Astrocyte (in vitro differentiated cells and primary cell): ENCODE results near the gene TMEM30A. TPM values are rescaled to one million over a fixed set of nuclear protein-coding genes. Genes with fewer than 3 reads are reported as not detected.

ENCODE experiments used
- DNase-seq: peaks from one replicate; pipeline ENCODE4 v3.0.0-alpha.2; 2010; ENCODE audit warnings: low read depth
- FAIRE-seq: peaks from 2 replicates; lab custom pipeline; 2011; peaks lifted over from hg19 to GRCh38; lab: Jason Lieb, UNC
- H2AFZ ChIP-seq: 2 replicates; pipeline ENCODE4 v1.6.0; 2012; ENCODE audit warnings: low read depth, low read length, inconsistent platforms
- H3K27ac ChIP-seq: 2 replicates; pipeline ENCODE4 v1.5.1; 2011; ENCODE audit warnings: low read depth, low read length, inconsistent platforms
- H3K27me3 ChIP-seq: 2 replicates; pipeline ENCODE4 v1.6.0; 2011; ENCODE audit warnings: low read length, inconsistent platforms; ENCODE audit not compliant: insufficient read depth
- H3K36me3 ChIP-seq: 2 replicates; pipeline ENCODE4 v1.5.1; 2011; ENCODE audit warnings: low read length, inconsistent platforms; ENCODE audit not compliant: insufficient read depth
- H3K4me1 ChIP-seq: 2 replicates; pipeline ENCODE4 v1.5.1; 2011; ENCODE audit warnings: low read length, inconsistent platforms; ENCODE audit not compliant: insufficient read depth
- H3K4me2 ChIP-seq: 2 replicates; pipeline ENCODE4 v1.6.0; 2012; ENCODE audit warnings: low read length, inconsistent platforms
- H3K4me3 ChIP-seq: 2 replicates; pipeline ENCODE4 v1.5.1; 2011; ENCODE audit warnings: low read depth, mild to moderate bottlenecking, low read length, inconsistent platforms; ENCODE audit not compliant: insufficient read depth
- H3K79me2 ChIP-seq: 2 replicates; pipeline ENCODE4 v1.6.0; 2012; ENCODE audit warnings: mild to moderate bottlenecking, low read length, inconsistent platforms; ENCODE audit not compliant: insufficient read depth
- H3K9ac ChIP-seq: 2 replicates; pipeline ENCODE4 v1.6.0; 2012; ENCODE audit warnings: mild to moderate bottlenecking, low read length, inconsistent platforms
- H3K9me3 ChIP-seq: 2 replicates; pipeline ENCODE4 v1.5.1; 2012; ENCODE audit warnings: low read depth, mild to moderate bottlenecking, low read length, inconsistent platforms; ENCODE audit not compliant: insufficient read depth
- H4K20me1 ChIP-seq: 2 replicates; pipeline ENCODE4 v1.6.0; 2012; ENCODE audit warnings: low read length, inconsistent platforms; ENCODE audit not compliant: insufficient read depth
- H3K27ac Mint-ChIP-seq: one replicate; pipeline ENCODE4 v1.8.0; 2021; ENCODE audit warnings: mild to moderate bottlenecking, mixed read lengths; ENCODE audit not compliant: unreplicated experiment
- H3K27me3 Mint-ChIP-seq: one replicate; pipeline ENCODE4 v1.8.0; 2021; ENCODE audit warnings: low read depth, mixed read lengths; ENCODE audit not compliant: unreplicated experiment
- H3K36me3 Mint-ChIP-seq: one replicate; pipeline ENCODE4 v1.8.0; 2021; ENCODE audit warnings: low read depth, mixed read lengths; ENCODE audit not compliant: unreplicated experiment
- H3K4me1 Mint-ChIP-seq: one replicate; pipeline ENCODE4 v1.8.0; 2021; ENCODE audit warnings: low read depth, mixed read lengths; ENCODE audit not compliant: unreplicated experiment
- H3K4me3 Mint-ChIP-seq: one replicate; pipeline ENCODE4 v1.8.0; 2021; ENCODE audit warnings: mild to moderate bottlenecking, moderate library complexity, mixed read lengths; ENCODE audit not compliant: unreplicated experiment
- H3K9me3 Mint-ChIP-seq: one replicate; pipeline ENCODE4 v1.8.0; 2021; ENCODE audit warnings: mild to moderate bottlenecking, mixed read lengths; ENCODE audit not compliant: unreplicated experiment
- EZH2 ChIP-seq: IDR thresholded peaks from 2 replicates; pipeline ENCODE4 v1.6.1; 2012; ENCODE audit warnings: mild to moderate bottlenecking, low read length, inconsistent platforms; ENCODE audit not compliant: insufficient read depth
- total RNA-seq: library from RNA; stranded (reverse); gene quantifications from 2 replicates; pipeline ENCODE4 v1.2.1, GENCODE V29; 2021
- TF ChIP-seq, protein P1 (sequence below): IDR thresholded peaks from 2 replicates; pipeline ENCODE4 v1.5.1; 2011; ENCODE audit warnings: low read depth, mild to moderate bottlenecking, inconsistent platforms, low read length, moderate library complexity; ENCODE audit not compliant: insufficient read depth

TMEM30A gene
- total RNA-seq, 1 donor from 2014 or later: 166 TPM

DNA sequence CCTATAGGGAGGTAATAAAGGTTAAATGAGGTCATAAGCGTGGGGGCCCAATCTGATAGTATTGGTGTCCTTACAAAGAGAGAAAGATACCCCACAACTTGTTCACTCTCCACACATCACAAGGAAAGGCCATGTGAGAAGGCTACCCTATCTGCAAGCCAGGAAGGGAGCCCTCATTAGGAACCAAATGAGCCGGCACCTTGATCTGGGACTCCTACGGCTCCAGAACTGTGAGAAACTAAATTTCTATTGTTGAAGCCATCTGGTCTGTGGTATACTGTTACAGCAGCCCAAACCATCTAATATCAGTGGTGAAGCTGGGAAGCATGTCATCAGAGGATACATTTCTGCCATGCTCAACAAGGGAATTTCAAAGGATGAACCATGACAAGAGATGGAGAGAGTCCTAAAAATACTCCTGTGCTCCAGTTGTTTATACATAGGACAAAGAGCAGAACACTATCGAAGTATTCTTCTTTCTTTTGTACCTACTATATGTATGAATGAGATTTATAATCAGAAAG is 51.4 kb downstream of the TMEM30A start:
- TF ChIP-seq, protein P1, sequence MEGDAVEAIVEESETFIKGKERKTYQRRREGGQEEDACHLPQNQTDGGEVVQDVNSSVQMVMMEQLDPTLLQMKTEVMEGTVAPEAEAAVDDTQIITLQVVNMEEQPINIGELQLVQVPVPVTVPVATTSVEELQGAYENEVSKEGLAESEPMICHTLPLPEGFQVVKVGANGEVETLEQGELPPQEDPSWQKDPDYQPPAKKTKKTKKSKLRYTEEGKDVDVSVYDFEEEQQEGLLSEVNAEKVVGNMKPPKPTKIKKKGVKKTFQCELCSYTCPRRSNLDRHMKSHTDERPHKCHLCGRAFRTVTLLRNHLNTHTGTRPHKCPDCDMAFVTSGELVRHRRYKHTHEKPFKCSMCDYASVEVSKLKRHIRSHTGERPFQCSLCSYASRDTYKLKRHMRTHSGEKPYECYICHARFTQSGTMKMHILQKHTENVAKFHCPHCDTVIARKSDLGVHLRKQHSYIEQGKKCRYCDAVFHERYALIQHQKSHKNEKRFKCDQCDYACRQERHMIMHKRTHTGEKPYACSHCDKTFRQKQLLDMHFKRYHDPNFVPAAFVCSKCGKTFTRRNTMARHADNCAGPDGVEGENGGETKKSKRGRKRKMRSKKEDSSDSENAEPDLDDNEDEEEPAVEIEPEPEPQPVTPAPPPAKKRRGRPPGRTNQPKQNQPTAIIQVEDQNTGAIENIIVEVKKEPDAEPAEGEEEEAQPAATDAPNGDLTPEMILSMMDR: no peak
- TF ChIP-seq EZH2: no peak
- Mint-ChIP-seq H3K27me3 (no peaks in the 10 kb centered on the region), H3K4me1 (peaks cover 5% of the 10 kb centered on the region), H3K9me3 (no peaks in the 10 kb centered on the region), H3K27ac (no peak overlapping the region), H3K36me3 (no peaks in the 10 kb centered on the region), H3K4me3 (no peak overlapping the region)
- no peaks in the 10 kb centered on the region for H4K20me1 ChIP-seq
- DNase-seq: no peak
- H3K79me2 ChIP-seq: no peaks in the 10 kb centered on the region
- no peak overlapping the region for H3K4me2 ChIP-seq
- no peak overlapping the region for H2AFZ ChIP-seq
- H3K4me1 ChIP-seq: no peaks in the 10 kb centered on the region
- FAIRE-seq: no peak
- H3K36me3 ChIP-seq: peaks cover 13% of the 10 kb centered on the region
- H3K9ac ChIP-seq: no peak overlapping the region
- no peaks in the 10 kb centered on the region for H3K27me3 ChIP-seq
- no peak overlapping the region for H3K4me3 ChIP-seq
- H3K9me3 ChIP-seq: no peaks in the 10 kb centered on the region
- no peak overlapping the region for H3K27ac ChIP-seq

DNA sequence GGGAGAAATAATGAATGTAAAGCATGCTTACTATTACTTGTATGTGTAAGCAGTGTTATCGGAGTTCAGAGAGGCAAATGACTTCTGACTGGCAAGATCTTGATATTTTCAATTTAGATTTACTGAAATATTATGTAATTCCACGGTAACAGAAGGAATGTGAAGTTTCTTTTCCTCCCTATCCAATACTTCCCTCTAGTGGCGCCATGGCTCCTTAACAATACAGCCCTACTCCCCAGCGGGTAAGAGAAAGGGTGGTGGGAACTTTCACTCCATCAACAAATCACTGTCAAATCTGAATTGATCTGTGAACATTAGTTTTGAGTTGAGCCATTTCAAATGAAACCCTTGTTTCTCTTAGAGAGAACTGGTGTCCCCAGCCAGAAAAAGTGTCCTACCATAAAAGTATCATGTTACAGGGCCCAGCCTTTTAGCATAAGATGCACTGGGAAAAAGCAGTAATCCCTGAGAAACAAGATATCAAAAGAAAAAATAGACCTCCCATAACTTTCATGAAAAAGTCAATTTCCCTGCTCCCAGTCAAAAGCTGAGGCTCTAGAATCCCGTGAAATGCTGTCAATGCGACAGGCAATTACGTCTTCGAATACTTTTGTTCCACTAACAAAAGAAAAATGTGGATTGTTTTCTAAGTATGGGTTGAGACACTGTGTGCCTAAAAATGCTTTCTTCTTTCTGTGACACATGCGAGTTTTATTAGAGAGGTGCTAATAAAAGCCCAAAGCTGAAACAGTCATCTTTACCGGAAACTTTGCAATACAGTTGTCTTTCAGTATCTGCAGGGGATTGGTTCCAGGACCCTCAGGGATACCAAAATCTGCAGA is 53.9 kb downstream of the TMEM30A start:
- peak overlapping the region; percentile 15 for H3K9ac ChIP-seq
- peaks cover 5% of the 10 kb centered on the region for H3K4me1 Mint-ChIP-seq
- H3K4me3 ChIP-seq: no peak overlapping the region
- H3K4me3 Mint-ChIP-seq: no peak overlapping the region
- no peaks in the 10 kb centered on the region for H3K36me3 ChIP-seq
- H3K27me3 ChIP-seq: no peaks in the 10 kb centered on the region
- H3K4me2 ChIP-seq: peak overlapping the region; percentile 24
- H3K27ac Mint-ChIP-seq: no peak overlapping the region
- no peaks in the 10 kb centered on the region for H3K9me3 ChIP-seq
- no peaks in the 10 kb centered on the region for H4K20me1 ChIP-seq
- no peaks in the 10 kb centered on the region for H3K36me3 Mint-ChIP-seq
- no peak overlapping the region for H3K27ac ChIP-seq
- no peak for FAIRE-seq
- TF ChIP-seq EZH2: no peak
- TF ChIP-seq, protein P1: peak; percentile 82
- peaks cover 2% of the 10 kb centered on the region for H3K9me3 Mint-ChIP-seq
- H2AFZ ChIP-seq: peak overlapping the region; percentile 6
- peak; percentile 40 for DNase-seq
- no peaks in the 10 kb centered on the region for H3K27me3 Mint-ChIP-seq
- H3K79me2 ChIP-seq: no peaks in the 10 kb centered on the region
- H3K4me1 ChIP-seq: no peaks in the 10 kb centered on the region

DNA sequence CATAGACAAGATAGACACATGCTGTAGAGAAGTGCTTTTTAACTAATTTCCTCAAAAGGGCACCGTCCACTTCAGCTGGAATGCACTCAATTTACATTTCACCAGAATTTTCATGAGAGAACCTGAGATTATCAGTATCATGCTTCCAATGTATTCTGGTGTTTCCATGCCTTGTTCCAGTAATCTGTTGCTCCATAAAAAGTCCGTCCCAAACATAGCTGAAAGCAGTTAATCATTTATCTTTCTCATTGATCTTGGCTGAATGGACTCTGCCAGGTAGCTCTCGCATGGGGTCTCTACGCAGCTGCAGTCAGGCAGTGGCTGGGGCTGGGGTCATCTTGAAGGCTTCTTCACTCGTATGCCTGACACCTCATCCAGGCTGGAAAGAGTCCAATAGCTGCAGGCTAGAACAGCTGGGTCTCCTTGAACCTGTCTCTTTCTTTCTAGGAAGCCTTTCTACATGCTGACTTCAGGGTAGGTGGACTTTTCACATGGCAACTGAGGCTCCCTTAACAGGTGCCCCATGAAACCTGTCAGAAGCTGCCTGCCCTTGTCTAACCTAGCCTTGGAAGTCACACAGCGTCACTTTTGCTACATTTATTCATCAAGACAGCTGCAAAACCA is 60.2 kb downstream of the TMEM30A start:
- Histone ChIP-seq H2AFZ (no peak overlapping the region), H3K9me3 (no peaks in the 10 kb centered on the region), H4K20me1 (no peaks in the 10 kb centered on the region), H3K9ac (no peak overlapping the region), H3K36me3 (no peaks in the 10 kb centered on the region), H3K4me3 (no peak overlapping the region), H3K79me2 (no peaks in the 10 kb centered on the region), H3K27me3 (no peaks in the 10 kb centered on the region), H3K4me2 (no peak overlapping the region), H3K27ac (no peak overlapping the region), H3K4me1 (peaks cover 7% of the 10 kb centered on the region)
- no peak for TF ChIP-seq EZH2
- TF ChIP-seq, protein P1: no peak
- Mint-ChIP-seq H3K4me1 (peaks cover 8% of the 10 kb centered on the region), H3K27me3 (no peaks in the 10 kb centered on the region), H3K9me3 (peaks cover 2% of the 10 kb centered on the region), H3K27ac (no peak overlapping the region), H3K4me3 (no peak overlapping the region), H3K36me3 (no peaks in the 10 kb centered on the region)
- FAIRE-seq: no peak
- DNase-seq: no peak
